Colonic mucosa (tissue), 4 donors: ENCODE measurements around the gene FAM83F. TPM values are rescaled to one million over a fixed set of nuclear protein-coding genes. Genes with fewer than 3 reads are reported as not detected.
A peak's percentile ranks its signal among the peaks of the same experiment; 100 is the strongest.
"Not testable (repeated sequence)": the region's sequence is repeated elsewhere in the genome, so short reads cannot be mapped to it uniquely, and the experiment has no call there.

Experiments
- DNase-seq: peaks from one replicate; pipeline ENCODE4 v3.0.0-alpha.2; 2020
- H3K27ac ChIP-seq: fragments of 200-600 bp; one replicate; pipeline ENCODE4 v1.8.0; 2021
- H3K27me3 ChIP-seq: fragments of 200-600 bp; one replicate; pipeline ENCODE4 v1.8.0; 2021
- H3K36me3 ChIP-seq: fragments of 200-600 bp; one replicate; pipeline ENCODE4 v1.8.0; 2021
- H3K4me1 ChIP-seq: fragments of 200-600 bp; one replicate; pipeline ENCODE4 v1.8.0; 2021; ENCODE audit warnings: mild to moderate bottlenecking
- H3K4me3 ChIP-seq: fragments of 200-600 bp; one replicate; pipeline ENCODE4 v1.8.0; 2021
- H3K9ac ChIP-seq, 2 donors: one replicate each; pipeline ENCODE4 v1.7.0; 2013; ENCODE audit warnings: control low read depth in 2 of 2, low read depth in 2 of 2, low read length in 2 of 2
- H3K9me3 ChIP-seq: fragments of 200-600 bp; one replicate; pipeline ENCODE4 v1.8.0; 2021
- intact Hi-C: fragments of 100-400 bp; cut with DNase I; formaldehyde crosslinking; loops from one replicate; pipeline ENCODE4 v1.14.1; 2022
- total RNA-seq, 2 donors: library from RNA; stranded (reverse); fragmentation: NEBNext Ultra II Directional in 1 of 2; extraction: Animal tissue kit (Norgen Biotek cat#: 25700) in 1 of 2; gene quantifications; one replicate each; pipeline ENCODE4 v1.2.1, GENCODE V29; 2021
- TF ChIP-seq, protein P1 (sequence below): fragments of 200-600 bp; IDR thresholded peaks from one replicate; pipeline ENCODE4 v1.8.0; 2022; ENCODE audit warnings: antibody characterized with exemption, mild to moderate bottlenecking
- donor health status: healthy.
- donor health status: DM: no; HTN: no; CAD: no.
- donor health status: DM: no; HTN: no; CAD: no.

Gene FAM83F
- total RNA-seq, 2 donors from 2014 or later: 38.3 to 40.6 TPM

DNA sequence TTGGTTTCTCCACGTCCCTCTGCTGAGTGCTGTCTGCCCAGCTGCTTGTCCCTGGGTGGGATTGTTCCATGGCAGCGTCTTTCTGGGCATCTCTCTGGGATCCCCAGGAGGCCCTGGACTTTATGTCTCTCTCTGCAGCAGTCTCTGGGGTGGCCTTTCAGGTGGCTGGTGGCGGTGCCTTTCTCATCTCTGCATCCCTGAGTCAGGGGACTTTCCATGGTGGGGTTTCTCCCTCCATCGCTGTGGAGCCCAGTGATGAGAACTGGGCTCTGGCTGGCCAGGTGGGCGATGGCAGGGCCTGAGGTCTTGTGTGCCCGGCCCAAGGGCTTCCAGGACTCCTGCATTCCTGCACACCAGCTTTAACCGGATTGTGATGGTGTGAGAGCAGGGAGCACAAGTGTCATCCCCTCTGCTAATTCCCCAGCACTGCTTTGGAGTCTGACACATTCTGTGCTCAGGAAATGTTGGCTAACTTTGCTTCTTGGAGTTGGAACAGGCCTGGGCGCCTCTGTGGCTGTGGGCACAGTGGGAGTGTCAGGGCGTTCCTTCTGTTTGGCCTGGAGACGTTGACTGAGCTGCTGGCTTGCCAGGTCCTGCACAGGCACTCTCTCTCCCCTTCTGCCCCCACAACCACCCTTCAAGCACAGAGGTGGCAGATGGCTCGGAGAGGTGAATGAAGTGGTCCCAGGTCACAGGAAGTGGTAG lies 27.9 kb downstream of the FAM83F start:
- Histone ChIP-seq H3K4me1 (peaks cover 6% of the 10 kb centered on the region), H3K9me3 (no peaks in the 10 kb centered on the region), H3K27me3 (no peaks in the 10 kb centered on the region), H3K36me3 (no peaks in the 10 kb centered on the region), H3K27ac (no peak overlapping the region), H3K4me3 (no peak overlapping the region), H3K9ac (no peak overlapping the region)
- intact Hi-C loops: loop anchor here (5.0 kb wide), 1 partner anchor 90 kb away; no protein-coding TSS in a partner anchor
- peak; percentile 38 for DNase-seq
- TF ChIP-seq, protein P1, sequence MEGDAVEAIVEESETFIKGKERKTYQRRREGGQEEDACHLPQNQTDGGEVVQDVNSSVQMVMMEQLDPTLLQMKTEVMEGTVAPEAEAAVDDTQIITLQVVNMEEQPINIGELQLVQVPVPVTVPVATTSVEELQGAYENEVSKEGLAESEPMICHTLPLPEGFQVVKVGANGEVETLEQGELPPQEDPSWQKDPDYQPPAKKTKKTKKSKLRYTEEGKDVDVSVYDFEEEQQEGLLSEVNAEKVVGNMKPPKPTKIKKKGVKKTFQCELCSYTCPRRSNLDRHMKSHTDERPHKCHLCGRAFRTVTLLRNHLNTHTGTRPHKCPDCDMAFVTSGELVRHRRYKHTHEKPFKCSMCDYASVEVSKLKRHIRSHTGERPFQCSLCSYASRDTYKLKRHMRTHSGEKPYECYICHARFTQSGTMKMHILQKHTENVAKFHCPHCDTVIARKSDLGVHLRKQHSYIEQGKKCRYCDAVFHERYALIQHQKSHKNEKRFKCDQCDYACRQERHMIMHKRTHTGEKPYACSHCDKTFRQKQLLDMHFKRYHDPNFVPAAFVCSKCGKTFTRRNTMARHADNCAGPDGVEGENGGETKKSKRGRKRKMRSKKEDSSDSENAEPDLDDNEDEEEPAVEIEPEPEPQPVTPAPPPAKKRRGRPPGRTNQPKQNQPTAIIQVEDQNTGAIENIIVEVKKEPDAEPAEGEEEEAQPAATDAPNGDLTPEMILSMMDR: no peak

DNA sequence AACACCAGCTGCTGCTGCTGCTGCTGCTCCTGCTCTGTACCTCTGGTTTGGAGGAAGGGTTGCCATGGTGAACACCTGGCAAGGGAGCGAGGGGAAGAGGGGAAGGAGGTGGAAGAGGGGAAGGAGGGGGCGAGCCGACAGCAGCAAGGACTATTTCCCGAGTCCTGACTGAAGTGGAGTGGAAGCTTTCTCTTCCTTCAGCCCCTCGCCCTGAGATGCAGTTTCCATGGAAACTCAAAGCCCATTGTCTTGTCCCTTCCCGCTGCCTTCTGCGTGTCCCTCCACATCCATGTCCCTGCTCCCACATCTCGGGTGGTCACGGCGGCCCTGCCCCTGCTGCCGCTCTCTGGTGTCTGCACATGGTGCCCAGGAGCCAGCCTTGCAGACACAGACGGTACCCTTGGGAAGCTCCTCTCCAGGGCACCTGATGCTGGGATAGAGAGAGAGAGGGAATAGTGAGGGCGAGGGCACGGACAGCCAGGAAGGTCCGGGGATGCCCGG lies 28.6 kb downstream of the FAM83F start:
- peaks cover 6% of the 10 kb centered on the region for H3K4me1 ChIP-seq
- H3K9ac ChIP-seq: no peak overlapping the region
- intact Hi-C loops: loop anchor here (5.0 kb wide), 1 partner anchor 91 kb away; no protein-coding TSS in a partner anchor
- DNase-seq: no peak
- TF ChIP-seq, protein P1: no peak
- H3K36me3 ChIP-seq: no peaks in the 10 kb centered on the region
- no peak overlapping the region for H3K27ac ChIP-seq
- no peaks in the 10 kb centered on the region for H3K9me3 ChIP-seq
- no peak overlapping the region for H3K4me3 ChIP-seq
- no peaks in the 10 kb centered on the region for H3K27me3 ChIP-seq

DNA sequence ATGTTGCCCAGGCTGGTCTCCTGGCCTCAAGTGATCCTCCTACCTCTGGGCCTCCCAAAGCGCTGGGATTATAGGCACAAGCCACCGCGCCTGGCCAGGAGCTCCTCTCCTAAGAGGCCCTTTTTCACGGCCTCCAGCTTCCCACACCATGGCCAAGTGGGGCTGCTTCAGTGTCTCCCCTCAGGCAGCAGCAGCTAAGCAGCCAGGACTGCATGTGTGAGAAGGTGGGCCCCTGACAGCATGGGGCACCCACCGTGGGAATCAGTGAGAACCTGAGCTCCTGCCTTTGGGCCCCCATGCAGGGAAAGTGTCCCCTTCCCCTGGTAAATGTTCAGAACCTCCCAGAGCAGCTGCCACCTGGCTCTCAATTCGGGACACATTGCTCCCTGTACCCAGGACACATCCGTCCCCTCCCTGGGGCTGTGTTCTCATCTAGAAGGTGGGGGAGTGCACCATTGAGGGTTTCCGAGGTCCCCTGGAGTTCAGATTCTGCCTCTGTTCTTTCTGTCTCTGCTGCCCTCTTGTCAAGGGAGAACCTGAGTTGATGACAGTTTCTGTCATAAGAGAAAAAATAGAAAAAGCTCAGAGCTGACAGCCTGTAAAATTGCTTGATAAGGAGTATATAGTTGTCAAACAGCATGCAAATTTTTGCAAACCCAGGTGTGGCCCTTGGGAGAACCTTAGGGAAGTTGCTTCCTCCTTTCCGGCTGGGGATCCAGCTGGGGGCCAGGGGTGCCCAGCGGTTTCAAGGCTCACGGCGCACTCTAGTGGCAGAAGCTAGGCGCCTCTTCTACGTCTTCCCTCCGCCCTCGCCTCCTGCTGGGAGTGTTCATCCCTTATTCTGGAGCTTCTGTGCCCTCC lies 29.7 kb downstream of the FAM83F start:
- TF ChIP-seq, protein P1: peak; percentile 80
- H3K4me3 ChIP-seq: no peak overlapping the region
- H3K9me3 ChIP-seq: no peaks in the 10 kb centered on the region
- peak; percentile 85 for DNase-seq
- peak overlapping the region; percentile 28 to 53 for H3K9ac ChIP-seq
- no peaks in the 10 kb centered on the region for H3K36me3 ChIP-seq
- H3K4me1 ChIP-seq: peaks cover 6% of the 10 kb centered on the region
- H3K27me3 ChIP-seq: no peaks in the 10 kb centered on the region
- intact Hi-C loops: loop anchor here (2.0 to 5.0 kb wide), 3 partner anchors 92 to 490 kb away; no protein-coding TSS in a partner anchor
- no peak overlapping the region for H3K27ac ChIP-seq

DNA sequence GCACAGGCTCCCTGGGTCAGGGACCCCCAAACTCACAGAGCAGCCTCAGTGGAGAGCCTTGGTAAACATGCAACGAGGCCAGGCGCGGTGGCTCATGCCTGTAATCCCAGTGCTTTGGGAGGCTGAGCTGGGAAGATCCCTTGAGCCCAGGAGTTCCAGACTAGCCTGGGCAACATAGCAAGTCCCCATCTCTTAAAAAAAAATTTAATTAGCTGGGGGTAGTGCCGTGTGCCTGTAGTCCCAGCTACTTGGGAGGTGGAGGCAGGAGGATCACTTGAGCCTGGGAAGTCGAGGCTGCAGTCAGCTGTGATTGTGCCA lies 30.3 kb downstream of the FAM83F start:
- not testable (repeated sequence) for H3K4me1 ChIP-seq, H3K9me3 ChIP-seq, H3K27ac ChIP-seq, H3K27me3 ChIP-seq, H3K36me3 ChIP-seq, H3K9ac ChIP-seq, H3K4me3 ChIP-seq, DNase-seq
- intact Hi-C loops: loop anchor here (2.0 to 5.0 kb wide), 2 partner anchors 403 to 490 kb away; no protein-coding TSS in a partner anchor

DNA sequence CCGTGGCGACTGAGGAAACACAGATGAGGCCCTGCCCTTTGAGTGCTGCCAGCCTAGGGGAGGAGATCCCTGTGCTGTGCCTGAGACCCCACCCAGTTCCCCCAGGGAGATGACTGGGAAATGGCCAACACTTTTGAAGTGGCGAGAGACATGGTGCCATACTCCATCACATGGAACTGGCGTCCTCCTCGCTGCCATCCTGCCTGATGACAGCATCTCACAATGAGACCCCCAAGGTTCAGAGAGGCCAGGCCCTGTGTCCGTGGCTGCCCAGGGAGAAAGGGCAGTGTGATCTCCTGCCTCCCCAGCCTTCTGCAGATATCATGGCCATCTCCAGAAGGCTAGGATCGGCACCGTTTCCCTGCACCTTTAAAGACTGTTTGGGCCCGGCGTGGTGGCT lies 31.1 kb downstream of the FAM83F start:
- intact Hi-C loops: loop anchor here (2.0 to 5.0 kb wide), 2 partner anchors 404 to 491 kb away; no protein-coding TSS in a partner anchor

More for the DNA sequence above, 31.1 kb downstream of the FAM83F start:
- Histone ChIP-seq H3K4me1 (peaks cover 6% of the 10 kb centered on the region), H3K9ac (no peak overlapping the region), H3K27me3 (no peaks in the 10 kb centered on the region), H3K27ac (no peak overlapping the region), H3K4me3 (no peak overlapping the region), H3K36me3 (no peaks in the 10 kb centered on the region), H3K9me3 (no peaks in the 10 kb centered on the region)
- no peak for DNase-seq
- TF ChIP-seq, protein P1: no peak
